Transverse colon (tissue), 4 donors: ENCODE data around the gene CRELD2.
A peak's percentile ranks its signal among the peaks of the same experiment; 100 is the strongest.

ENCODE experiments used
- POLR2A ChIP-seq: fragments of 450-650 bp; IDR thresholded peaks from one replicate; pipeline ENCODE4 v1.6.1; 2016; ENCODE audit warnings: antibody characterized with exemption, mild to moderate bottlenecking, moderate library complexity
- POLR2AphosphoS5 ChIP-seq, 3 donors: sonication (generic); formaldehyde crosslinking; IDR thresholded peaks; one replicate each; pipeline ENCODE4 v1.6.1; 2016; ENCODE audit warnings: antibody characterized with exemption in 3 of 3
- TF ChIP-seq, protein P1 (sequence below), 5 experiments: fragments of 200-600 bp in 3 of 5; fragments of 450-650 bp in 2 of 5; sonication (generic) in 3 of 5; IDR thresholded peaks; 1 replicate in 2 of 5; 2 replicates in 3 of 5; pipeline ENCODE4 v1.5.1; 2016 to 2017; ENCODE audit warnings: antibody characterized with exemption in 5 of 5, inconsistent platforms in 3 of 5, mild to moderate bottlenecking in 2 of 5, moderate library complexity in 1 of 5

DNA sequence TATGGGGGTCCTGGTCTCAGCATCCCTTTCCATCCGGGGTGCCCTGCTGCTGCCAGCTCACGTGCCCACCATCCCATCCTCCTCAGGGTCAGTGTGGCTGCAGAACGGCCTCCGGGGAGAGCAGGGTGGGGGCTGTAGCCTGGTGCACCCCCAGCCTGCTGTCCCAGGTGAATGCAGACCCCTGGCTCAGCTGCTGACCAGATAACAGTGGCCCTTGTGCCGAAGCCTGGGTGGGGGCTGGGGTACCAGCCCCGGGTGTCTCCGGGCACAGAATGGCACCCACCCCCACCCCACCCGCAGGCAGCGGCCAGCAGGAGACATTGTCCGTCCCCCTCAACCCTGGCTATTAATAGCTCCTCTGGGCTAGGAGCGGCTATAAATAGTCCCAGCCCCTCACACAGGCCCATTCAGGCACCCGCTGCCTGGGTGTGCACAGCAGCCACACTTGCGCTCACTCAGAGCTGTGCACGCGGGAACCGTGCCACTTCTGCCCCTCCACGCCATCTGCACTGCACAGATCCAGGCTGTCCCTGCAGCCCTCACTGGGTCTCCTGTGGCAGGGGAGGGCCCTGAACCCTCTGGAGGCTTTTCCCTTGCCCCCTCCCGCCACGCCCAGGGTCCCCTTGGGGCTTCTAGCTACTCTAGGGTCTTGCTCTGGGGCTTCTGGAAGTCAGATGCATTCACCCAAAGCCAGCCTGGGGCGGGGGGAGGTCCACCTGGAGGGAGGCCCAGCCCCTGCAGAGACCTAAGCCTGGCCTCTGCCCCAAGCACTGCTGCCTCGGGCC lies 18.7 kb downstream of the CRELD2 start:
- TF ChIP-seq POLR2A (no peak), POLR2AphosphoS5 (IDR thresholded peaks at IDR 0.05) (peak in 1 of 3 donors; percentile 10)
- TF ChIP-seq, protein P1, sequence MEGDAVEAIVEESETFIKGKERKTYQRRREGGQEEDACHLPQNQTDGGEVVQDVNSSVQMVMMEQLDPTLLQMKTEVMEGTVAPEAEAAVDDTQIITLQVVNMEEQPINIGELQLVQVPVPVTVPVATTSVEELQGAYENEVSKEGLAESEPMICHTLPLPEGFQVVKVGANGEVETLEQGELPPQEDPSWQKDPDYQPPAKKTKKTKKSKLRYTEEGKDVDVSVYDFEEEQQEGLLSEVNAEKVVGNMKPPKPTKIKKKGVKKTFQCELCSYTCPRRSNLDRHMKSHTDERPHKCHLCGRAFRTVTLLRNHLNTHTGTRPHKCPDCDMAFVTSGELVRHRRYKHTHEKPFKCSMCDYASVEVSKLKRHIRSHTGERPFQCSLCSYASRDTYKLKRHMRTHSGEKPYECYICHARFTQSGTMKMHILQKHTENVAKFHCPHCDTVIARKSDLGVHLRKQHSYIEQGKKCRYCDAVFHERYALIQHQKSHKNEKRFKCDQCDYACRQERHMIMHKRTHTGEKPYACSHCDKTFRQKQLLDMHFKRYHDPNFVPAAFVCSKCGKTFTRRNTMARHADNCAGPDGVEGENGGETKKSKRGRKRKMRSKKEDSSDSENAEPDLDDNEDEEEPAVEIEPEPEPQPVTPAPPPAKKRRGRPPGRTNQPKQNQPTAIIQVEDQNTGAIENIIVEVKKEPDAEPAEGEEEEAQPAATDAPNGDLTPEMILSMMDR (IDR thresholded peaks at IDR 0.05) = no peak
